Measurements from ENCODE around the gene KSR1.
A peak's percentile ranks its signal among the peaks of the same experiment; 100 is the strongest.

The KSR1 gene

DNA sequence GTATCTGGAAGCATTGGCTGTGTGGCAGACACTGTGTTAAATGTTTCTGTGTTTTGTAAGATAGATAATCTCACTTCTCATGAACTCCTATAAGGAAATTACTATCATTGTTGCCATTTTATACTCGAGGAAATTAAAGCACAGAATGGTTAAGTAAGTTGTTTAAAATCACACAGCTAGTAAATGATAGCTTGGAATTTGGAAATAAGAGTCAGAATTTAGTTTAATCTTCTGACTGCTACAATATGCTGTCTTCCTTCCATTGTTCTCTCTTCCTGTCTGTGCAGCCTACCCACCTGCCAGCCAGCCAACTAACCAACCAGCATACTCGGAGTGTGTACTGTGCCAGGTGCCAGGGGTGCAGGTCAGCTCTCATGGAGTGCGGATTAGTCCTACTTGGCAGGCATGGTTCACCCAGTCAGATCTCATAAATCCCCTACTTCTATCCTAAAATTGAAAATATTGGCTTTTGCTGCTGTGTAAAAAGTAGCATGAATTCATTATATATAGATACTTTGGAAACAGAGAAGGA is 94.8 kb downstream of the KSR1 start:
- DNase-seq (ENCODE audit: low spot score): no peak

DNA sequence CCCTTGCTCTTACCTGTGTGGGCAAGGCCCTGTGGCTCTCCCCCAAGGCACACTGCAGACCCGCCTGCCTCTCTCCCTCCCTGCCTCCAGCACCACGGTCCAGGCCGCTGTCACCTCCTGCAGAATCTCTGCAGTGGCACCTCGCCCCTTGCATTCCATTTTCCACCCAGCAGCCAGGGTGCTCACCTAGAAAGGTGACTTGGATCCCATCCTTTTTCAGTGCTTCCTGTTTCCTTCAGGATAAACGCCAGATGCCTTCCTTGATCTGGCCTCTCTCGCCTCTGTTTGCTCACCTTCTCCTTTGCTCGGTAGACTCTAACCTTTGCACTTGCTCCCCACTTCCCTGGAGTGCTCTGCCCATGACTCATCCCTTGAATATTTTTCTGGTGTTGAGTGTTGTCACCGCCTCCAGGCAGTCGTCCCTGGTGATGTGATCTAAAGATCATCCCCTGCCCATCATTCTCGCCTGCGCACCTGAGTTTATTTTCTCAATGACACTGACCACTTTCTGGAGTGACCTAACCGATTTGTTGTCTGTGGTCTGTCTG is 95.5 kb downstream of the KSR1 start:
- no peak for DNase-seq (ENCODE audit: low spot score)

DNA sequence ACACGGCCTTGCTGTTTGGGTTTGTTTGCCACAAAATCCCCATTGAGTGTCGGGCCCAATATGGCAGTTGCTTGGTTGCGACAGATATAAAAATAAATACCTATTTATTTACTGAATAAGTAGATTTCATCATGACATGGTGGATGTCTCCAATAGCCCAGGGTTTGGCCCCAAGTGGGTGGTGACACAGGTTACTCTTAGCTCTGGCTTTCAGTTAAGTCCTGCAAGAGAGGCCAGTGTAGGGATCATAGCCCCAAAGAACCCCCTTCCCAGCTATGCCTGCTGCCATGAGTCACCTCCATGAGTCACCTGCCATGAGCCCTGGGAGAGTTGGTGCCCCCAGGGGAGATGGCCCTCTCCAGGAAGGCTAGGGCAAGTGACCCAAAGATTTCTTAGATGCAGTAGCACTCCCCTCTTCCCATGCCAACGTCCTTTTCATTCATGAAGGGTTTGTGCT is 96.1 kb downstream of the KSR1 start:
- DNase-seq (ENCODE audit: low spot score): peak; percentile 45

DNA sequence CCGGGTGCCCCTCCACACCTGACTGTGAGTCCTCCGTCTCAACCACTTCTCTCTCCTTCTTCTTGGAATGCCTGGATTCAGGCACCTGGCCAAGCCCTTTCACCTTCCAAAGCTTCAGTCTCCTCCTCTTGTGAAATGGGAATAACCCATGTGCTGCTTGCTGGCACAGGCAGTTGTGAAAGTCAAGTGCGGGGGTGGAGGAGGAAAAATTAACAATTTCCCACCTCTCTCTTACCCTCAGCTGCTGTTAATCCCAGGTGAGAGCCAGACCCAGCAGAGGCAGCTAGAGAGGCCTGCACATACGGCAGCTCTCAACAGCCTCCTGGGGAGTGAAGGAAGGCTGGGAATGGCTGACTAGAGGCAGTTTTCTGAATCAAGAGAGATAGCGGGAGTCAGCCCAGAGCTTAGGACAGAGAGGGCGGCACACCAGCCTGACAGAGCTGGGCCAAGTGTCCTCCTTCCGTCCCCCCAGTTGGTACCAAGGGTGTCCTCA is 96.8 kb downstream of the KSR1 start:
- no peak for DNase-seq (ENCODE audit: low spot score)

DNA sequence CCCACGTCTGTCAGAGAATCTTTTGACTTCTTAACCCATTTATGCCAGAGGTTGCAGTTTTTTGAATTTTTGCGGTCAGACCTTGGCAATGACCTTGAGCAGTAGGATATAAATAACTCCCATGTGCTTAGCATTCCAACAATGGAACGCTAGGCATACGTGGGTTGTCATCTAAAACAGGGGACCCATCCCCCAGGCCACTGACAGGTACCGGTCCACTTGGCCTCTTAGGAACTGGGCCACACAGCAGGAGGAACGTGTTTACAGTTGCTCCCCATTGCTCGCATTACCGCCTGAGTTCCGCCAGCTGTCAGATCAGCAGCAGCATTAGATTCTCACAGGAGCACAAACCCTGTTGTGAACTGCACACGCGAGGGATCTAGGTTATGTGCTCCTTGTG is 97.9 kb downstream of the KSR1 start:
- no peak for DNase-seq (ENCODE audit: low spot score)

DNA sequence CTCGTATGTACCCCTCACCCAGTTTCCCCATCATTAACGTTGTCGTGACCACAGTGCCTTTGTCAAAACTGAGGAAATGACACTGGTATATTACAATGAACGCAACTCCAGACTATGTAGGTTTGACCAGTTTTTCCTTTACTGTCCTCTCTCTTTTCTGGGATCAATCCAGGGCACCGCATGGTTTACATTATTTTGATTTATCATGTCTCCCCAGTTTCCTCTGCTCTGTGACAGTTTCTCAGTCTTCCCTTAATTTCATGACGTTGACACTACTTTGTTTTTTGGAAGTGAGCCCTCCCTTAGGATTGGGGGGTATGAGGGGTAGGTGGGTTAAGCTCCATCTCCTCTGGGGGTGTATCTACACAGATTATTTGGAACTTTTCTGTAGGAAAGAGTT is 98.7 kb downstream of the KSR1 start:
- DNase-seq (ENCODE audit: low spot score): no peak

DNA sequence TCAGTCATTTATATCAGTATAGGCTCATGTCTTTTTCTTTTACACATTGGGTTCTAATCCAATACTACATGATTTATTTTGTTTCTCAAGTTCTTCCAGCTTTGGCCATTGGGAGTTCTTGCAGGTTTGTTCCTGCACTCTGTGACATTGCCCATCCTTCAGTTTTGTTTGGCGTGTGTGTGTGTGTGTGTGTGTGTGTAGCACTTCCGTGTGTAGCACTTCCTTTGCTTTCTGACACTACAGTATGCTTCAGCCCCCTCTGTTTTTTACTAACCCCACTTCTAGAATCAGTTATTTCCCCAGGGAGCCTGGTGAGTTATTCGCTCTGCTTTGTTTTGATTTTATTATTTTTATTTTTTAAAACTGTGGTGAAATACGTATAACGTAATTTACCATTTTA is 99.1 kb downstream of the KSR1 start:
- no peak for DNase-seq (ENCODE audit: low spot score)

DNA sequence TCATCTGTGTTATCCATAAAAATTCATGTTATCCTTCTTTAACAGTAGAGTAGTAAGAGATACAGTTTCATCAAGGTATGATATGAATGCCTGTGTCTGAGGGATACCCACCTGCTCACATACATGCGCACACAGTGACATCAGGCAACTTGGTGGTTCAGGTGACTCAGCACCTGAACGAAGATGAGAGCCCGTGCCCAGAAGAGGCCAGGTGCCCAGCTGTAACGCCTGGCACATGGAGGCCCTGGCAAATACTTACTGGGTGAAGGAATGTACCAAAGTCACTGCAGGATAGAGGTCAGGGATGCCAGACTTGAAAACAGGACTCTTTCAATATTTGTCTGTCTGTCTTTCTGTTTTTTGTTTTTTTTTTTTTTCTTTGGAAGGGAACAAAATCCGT is 102.1 kb downstream of the KSR1 start:
- no peak for DNase-seq (ENCODE audit: low spot score)

DNA sequence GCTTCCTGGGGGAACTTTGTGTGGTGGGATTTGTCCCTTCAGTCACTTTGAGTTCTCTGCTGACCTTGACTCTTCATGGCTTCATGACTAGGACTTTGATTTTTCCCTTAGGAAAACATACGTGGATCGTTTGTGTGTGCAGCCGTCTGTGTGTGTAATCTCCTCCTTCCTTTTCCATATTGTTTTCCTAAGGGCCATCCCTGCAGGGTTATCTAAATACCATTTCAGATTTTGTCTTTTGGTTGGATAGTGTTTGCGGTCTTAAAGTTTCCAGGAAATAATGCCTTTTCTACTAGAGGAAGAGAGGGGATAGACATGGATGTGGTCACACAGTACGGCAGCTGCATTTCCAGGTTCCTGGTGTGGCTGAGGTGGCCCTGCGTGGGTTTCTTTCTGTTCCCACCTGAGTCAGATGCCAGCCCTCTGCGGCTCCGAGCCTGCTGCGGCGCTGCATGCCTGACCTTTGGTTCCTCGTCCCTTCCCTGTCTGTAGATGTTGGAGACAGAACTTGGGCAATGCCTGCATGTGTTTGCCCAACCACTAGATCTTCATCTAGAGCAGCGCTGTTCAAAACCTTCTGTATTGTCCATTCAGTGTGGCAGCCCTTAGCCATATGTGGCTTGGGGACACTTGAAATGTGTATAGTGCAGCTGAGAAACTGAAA is 102.7 kb downstream of the KSR1 start:
- no peak for DNase-seq (ENCODE audit: low spot score)

DNA sequence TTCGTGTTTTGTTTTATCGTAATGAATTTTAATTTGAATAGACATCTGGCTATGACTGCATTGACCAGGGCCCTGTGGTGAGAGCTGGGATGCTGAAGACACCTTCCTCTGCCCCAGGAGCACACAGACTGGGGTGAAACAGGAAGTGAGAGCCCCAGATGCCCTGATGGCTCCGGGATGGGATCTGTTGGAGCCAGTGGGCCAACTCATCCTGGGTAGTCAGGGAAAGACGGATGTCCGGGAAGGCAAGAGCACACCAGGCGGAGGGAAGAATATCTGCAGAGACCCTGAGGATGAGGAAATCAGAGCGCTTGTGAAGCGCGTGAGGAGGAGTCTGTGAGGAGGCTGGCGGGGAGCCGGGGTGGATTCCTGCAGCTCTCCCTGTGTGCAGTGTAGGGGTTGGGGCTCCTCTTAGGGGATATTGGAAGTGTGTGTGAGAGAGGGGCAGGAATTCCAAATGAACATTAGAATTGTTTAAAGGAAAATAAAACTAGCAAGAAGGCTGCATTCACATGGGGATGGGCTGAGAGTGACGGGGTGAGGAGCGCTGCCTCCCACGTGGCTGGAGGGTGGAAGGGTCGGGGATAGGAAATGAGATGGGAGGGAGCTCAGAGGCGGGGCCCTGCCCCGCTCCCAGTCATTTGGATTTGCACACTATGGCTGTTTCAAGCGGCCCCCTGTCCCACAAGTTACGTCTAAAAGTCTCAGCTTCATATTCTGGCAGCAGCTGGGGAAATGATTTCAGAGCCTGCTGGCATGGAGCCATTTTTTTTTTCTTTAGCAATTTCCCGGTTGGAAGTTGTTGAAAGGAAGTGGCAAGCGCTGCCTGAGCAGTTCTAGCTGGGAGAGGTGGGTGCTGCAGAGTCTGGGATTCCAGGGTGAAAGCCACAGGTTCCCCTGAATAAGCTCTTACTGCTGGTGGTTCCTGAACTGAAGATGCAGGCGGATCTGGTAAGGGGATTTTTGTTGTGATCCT is 103.5 kb downstream of the KSR1 start:
- DNase-seq (ENCODE audit: low spot score): peak; percentile 82

DNA sequence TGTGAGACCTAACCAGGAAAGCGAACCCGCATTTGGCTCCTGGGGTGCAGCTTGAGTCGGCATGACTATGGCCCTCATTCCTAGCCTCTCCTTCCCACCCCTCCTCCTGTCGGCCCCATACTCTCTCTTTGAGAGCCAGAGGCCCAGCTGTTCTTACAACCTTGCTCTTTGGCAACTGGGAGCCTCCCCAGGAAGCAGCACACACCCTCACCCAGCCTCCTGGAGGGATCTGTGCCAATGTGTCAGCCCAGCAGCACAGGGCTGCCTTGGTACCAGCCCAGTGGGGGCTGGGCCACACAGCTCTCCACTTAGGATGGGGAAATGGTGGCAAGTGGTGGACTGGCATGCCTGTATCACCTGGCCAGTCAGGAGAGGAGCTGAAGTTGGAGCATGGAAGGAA is 104.4 kb downstream of the KSR1 start:
- DNase-seq (ENCODE audit: low spot score): no peak

DNA sequence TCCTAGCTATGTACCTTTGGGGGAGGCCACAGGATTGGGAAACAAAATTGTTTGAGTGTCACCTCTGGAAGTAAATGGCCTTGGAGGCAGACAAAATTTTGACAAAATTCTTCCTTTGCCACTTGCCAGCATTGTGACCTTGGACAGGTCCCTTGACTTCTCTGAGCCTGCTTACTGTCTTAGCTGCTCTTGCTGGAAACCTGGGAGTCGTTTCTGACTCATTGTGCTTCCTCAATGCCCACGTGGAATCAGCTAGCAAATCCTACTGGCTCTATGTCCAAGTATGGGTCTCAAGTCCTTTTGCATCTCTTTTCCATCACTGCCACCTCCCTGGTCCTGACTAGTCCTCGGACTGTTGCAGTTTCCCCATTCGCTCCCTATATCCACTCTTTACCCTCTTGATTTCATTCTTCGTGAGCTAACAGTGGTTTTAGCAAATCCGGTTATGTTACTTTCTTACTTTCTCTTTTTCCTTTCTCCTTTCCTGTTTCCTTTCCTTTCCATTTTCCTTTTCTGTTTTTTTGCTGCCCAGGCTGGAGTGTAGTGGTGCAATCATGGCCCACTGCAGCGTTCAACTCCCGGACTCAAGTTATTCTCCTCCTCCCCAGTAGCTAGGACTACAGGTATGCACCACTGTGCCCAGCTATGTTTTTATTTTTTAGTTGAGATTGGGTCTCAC is 106.7 kb downstream of the KSR1 start:
- DNase-seq (ENCODE audit: low spot score): no peak

DNA sequence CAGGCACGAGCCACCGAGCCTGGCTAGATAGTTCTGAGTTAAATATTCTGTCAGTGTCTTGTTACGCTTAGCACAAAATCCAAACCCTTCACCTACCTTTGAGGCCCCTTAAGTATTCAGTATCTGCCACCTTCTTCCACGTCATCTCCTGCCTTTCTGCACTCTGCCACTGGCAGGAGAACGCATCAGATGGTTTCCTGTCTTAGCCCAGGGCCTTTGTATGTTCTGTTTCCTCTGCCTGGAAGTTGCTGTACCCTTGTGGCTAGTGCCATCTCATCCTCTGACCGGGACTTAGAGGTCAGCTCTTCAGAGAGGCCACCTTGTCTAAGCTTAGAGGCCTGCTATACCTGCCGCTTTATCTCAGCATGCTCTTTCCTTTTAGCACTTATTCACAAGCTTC is 107.3 kb downstream of the KSR1 start:
- no peak for DNase-seq (ENCODE audit: low spot score)

DNA sequence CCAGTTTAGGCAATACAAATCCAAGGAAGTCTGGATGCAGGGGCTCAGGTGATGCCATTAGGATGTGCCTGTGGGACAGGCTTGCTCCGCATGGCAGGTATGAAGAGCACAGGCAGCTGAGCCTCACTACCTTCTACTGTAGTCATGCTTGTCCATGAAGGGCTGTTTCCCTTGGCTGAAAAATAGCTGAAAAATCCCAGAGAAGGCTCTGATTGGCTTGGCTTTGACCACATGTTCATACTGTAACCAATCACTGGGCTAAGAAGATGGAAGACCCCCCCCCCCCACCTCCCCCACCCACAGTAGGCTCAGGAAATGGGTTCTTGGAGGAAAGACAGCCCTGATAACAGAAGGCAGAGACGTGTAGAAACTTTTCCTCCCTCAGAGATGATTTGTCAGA is 108.2 kb downstream of the KSR1 start:
- DNase-seq (ENCODE audit: low spot score): no peak

DNA sequence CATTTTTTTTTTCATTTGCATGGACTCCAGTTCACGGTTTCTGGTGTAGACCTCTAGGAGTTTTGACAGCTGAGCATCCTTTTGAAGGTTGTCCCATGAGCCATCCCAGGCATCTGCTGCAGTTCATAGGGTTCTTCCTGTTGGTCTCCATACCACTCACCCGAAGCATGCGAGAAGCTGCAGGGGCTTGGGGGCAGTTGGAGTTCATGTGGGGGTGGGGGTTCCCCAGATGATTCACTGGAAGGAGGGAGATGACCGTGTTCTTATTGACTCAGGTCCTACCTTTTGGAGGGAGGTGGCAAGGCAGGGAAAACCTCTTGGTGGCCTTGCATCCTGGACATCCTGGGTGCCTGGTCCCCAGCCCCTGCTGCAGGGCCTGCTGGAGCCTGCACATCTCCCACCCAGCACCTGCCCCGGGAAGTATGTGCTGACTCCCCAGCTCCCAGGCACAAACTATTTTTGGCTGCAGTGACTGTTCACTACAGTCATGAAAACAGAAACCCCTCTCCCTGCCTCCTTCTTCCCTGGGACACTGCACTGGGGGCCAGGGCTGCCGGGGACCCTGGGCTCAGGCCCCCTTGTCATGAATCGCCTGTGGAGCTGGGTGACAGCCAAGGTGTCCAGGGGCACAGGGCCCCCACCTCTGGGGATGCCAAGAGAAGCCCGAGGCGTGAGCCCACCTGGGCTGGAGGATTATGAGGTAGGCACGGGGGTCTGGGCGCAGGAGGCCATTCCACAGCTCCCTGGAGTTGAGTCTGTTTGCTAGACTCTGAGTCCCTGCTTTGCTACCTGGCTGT is 109.8 kb downstream of the KSR1 start:
- DNase-seq (ENCODE audit: low spot score): no peak

DNA sequence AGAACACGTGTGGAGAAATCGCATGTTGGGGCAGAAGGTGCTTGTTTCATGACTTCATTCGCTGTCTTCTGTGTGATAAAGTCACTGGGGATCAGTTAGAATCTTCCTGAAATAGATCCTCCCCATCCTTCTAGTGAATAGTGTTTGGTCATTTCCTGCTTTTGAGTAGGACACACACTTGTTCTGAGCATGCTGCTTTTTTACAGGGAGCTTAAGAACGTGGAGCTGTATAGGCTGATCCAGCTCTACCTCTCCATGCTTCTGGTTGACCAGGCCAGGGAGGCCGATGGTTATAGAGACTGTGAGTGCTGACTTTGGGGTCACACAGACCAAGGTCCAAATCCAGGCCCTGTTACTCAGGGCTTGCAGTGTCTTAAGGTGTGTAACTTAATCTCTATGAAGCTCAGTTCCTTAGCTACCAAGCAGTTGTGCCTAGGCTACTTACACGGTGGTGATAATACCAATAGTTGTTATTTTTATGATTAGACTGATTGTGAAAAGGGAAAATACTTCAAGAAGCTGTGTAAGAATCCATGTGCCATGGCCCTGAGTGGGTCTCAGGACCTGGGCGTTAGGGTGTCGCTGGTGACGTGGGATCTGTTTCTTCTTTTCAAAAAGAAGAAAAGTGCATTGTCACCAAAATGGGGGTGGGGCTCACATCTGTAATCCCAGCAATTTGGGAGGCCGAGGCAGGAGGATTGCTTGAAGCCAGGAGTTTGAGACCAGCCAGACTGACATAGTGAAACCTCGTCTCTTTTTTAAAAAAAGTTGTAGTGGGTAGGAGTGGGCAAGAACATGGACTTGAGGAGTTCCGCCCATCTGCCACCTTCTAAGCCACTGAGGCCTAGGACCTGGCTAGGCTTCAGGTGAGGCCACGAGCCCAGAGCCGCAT is 110.7 kb downstream of the KSR1 start:
- DNase-seq (ENCODE audit: low spot score): no peak

DNA sequence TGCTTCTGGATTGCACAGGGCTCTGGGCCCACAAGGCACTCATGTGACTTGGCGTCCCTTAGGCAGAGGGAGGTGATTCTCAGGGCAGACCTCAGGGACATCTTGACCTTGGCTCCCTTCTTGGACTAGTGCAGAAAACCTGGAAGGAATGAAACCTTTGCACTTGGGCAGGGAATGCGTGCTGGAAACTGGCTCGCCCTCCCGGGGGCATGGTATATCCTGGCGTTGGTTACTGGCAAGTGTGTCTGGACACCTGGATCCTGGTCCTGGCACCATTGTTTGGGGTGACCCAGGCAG is 111.3 kb downstream of the KSR1 start:
- DNase-seq (ENCODE audit: low spot score): no peak

DNA sequence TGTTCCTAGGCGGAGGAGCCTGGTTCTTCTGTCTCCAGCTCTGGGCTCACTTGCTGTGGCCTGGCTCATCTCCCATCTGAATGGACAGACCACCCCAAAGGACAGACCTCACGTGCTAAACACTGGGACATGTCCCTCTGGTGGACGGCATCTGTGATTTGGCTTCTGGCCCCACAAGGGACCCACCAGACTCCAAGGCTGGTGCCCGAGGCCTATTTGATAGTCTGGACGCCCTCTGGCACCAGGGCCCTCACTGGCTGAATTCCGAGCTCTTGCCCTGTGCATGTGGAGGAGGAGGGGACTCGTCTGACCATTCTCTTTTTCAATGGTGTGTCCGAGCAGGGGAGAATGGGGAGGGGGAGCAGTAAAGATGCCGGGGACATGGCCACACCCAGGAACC is 112.0 kb downstream of the KSR1 start:
- no peak for DNase-seq (ENCODE audit: low spot score)

DNA sequence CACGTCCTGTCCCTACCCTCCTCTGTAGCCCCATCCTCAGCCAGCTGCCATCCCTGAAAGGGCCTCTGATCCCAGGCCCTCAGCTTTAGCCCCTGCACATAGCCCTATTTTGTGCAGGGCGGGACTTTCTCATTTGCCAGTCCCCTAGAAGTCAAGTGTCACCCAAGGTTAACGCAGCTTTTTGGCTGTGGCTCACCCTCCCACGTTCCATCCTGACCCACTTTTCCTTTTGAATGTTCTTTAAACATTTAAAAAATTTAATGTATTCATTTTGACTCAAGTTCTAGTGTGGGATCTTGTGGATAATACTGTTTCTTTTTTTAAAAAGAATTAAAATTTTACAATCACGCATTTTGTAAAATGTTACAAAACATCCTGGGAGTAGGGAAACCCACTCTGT is 112.6 kb downstream of the KSR1 start:
- DNase-seq (ENCODE audit: low spot score): no peak

DNA sequence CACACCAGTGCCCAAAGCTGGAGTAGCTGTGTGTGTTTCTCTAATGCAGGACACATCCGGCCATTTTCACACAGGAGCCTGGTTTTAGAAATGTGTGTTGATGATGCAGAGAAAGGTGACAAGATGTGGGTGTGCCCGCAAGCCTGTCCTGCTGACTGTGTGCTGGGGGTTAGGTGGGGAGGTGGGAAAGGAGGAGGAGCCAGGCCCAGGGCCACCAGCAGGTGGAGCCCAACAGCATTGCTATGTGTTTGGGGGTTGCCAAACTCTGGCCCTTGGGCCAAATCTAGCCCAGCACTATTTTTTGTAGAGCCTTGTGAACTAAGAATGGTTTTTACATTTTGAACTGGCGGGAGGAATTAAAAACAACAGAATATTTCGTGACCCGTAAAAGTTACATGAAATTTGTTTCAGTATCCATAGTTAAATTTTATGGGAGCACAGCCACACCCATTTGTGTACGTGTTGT is 113.0 kb downstream of the KSR1 start:
- peak; percentile 48 for DNase-seq (ENCODE audit: low spot score)
